BJ (cell line): ENCODE measurements around the gene LIF. TPM values are rescaled to one million over a fixed set of nuclear protein-coding genes. Genes with fewer than 3 reads are reported as not detected.
A peak's percentile ranks its signal among the peaks of the same experiment; 100 is the strongest.

Experiments
- CTCF ChIA-PET: fragments of 350-600 bp; formaldehyde crosslinking; extraction: SDS; loops from one replicate; lab custom pipeline; 2021; ENCODE audit warnings: antibody characterized with exemption, inconsistent platforms; lab: Yijun Ruan, JAX
- POLR2A ChIA-PET: fragments of 300-600 bp; sonication (Branson Sonifier 250); formaldehyde crosslinking; extraction: SDS; loops from one replicate; lab custom pipeline; 2021; ENCODE audit warnings: antibody characterized with exemption; lab: Charles Lee
- DNase-seq: peaks from one replicate; pipeline ENCODE4 v3.0.0-alpha.2; 2011; ENCODE audit warnings: low read depth
- H3K27me3 ChIP-seq: 2 replicates; pipeline ENCODE4 v1.6.0; 2011; ENCODE audit warnings: low read length; ENCODE audit not compliant: control insufficient read depth, insufficient read depth
- H3K36me3 ChIP-seq: 2 replicates; pipeline ENCODE4 v1.5.1; 2011; ENCODE audit warnings: low read length; ENCODE audit not compliant: control insufficient read depth, insufficient read depth
- H3K4me3 ChIP-seq: 2 replicates; pipeline ENCODE4 v1.5.1; 2011; ENCODE audit warnings: low read depth, mild to moderate bottlenecking, control low read depth, low read length
- polyA plus RNA-seq: library from polyadenylated mRNA; depleted of rRNA; stranded (reverse); fragments of >200 nt; gene quantifications from 2 replicates; pipeline ENCODE4 v1.2.3, GENCODE V29; 2011
- TF ChIP-seq, protein P1 (sequence below): IDR thresholded peaks from 2 replicates; pipeline ENCODE4 v1.5.1; 2011; ENCODE audit warnings: low read depth, mild to moderate bottlenecking, control low read depth, inconsistent platforms, low read length, moderate library complexity; ENCODE audit not compliant: insufficient read depth

Gene LIF
- polyA plus RNA-seq, 1 experiment = 5.8 TPM

DNA sequence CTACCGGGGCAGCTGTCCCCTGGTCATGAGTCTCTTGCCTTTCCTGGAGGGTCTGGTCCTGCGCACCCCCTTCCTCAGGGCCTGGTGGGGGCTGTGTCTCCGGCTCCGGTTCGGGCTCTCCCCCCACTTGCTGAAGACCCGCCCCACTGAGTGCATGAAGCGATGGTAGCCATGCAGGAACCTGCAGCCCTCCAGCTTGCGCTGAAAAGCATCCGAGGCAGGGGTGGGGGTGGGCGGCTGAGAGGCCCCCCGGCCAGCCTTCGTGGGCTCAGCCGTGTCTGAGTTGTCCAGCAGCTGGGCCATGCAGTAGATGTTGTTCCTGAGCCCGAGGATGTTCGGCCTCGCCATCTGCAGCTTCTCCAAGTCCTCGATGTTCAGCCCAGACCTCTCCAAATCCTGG is 17.3 kb upstream of the LIF start:
- Histone ChIP-seq H3K36me3 (no peaks in the 10 kb centered on the region; the same call in 1 of the 2 replicates), H3K4me3 (no peak overlapping the region), H3K27me3 (no peaks in the 10 kb centered on the region; the same call in 1 of the 2 replicates)
- TF ChIP-seq, protein P1, sequence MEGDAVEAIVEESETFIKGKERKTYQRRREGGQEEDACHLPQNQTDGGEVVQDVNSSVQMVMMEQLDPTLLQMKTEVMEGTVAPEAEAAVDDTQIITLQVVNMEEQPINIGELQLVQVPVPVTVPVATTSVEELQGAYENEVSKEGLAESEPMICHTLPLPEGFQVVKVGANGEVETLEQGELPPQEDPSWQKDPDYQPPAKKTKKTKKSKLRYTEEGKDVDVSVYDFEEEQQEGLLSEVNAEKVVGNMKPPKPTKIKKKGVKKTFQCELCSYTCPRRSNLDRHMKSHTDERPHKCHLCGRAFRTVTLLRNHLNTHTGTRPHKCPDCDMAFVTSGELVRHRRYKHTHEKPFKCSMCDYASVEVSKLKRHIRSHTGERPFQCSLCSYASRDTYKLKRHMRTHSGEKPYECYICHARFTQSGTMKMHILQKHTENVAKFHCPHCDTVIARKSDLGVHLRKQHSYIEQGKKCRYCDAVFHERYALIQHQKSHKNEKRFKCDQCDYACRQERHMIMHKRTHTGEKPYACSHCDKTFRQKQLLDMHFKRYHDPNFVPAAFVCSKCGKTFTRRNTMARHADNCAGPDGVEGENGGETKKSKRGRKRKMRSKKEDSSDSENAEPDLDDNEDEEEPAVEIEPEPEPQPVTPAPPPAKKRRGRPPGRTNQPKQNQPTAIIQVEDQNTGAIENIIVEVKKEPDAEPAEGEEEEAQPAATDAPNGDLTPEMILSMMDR = no peak
- no peak for DNase-seq
- ChIA-PET CTCF (interaction anchor here (0.6 to 3.8 kb wide), 30 partner anchors 8 to 479 kb away, joined by 3 to 49 read pairs (median 5); partner anchors contain the start of genes CASTOR1, RNF215 and SEC14L2), POLR2A (no interaction called here)

DNA sequence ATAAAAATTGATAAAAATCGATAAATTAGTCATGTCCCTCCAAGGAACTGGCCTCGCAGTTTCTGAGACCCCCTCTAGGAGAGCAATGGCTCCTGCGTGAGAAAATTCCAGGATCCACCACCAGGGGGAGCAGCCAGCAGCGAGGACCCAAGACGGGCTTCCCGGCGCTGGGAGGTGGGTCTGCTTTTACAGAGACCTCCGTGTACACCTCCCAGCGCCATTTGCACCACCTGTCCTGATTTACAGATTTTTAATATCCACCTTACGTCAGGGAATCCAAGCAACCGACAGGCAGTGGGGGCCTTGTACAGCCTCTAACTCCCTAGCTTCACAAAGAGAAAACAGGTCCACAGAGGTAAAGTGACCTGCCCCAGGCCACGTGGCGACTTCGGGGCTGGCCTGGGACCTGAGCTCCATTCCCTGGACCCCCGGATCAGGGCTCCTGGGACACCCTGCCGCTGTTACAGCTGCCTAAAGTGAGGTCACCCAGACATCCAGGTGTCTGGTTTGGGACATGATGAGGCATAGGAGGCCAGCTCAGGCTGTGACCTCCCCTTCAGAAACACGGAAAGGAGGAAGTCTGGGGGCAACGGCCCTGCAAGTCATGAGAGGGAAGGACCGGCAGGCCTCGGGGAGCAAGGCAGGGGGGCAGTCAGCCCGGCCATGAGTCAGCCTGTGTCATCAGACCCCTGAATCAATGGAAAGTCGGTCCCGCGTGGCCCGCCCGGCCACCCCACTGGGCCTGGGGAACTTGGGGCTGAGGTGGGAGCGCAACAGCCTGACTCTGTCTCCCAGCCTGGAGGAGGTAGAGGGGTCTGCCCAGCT is 16.6 kb upstream of the LIF start:
- CTCF ChIA-PET = interaction anchor here (0.7 to 3.8 kb wide), 36 partner anchors 8 to 187 kb away, joined by 3 to 49 read pairs (median 5); partner anchors contain the start of genes CASTOR1, RNF215 and SEC14L2
- TF ChIP-seq, protein P1 = peak; percentile 95
- Histone ChIP-seq H3K27me3 (no peaks in the 10 kb centered on the region; the same call in 1 of the 2 replicates), H3K4me3 (no peak overlapping the region), H3K36me3 (no peaks in the 10 kb centered on the region; the same call in 1 of the 2 replicates)
- DNase-seq = no peak
- POLR2A ChIA-PET = no interaction called here

DNA sequence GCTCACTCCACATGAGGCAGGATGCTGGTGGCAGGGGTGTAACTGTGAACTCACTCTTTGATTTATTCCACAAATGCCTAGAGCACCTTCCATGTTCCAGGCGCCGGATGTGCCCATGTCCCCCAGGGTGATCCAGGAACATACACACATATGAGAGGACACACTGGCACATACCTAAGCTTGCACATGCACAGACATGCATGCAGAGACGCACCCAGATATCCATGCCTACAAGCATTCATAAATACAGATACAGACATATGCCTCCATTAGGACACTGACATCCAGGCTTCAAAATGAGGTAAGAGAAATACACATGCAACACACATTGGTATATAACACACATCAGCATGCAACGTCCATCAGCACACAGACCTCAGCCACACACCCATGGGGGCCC is 15.6 kb upstream of the LIF start:
- CTCF ChIA-PET = interaction anchor here (0.9 to 1.5 kb wide), 6 partner anchors 9 to 164 kb away, joined by 3 to 7 read pairs (median 4); no protein-coding TSS in a partner anchor
- POLR2A ChIA-PET = no interaction called here
- H3K4me3 ChIP-seq = no peak overlapping the region

DNA sequence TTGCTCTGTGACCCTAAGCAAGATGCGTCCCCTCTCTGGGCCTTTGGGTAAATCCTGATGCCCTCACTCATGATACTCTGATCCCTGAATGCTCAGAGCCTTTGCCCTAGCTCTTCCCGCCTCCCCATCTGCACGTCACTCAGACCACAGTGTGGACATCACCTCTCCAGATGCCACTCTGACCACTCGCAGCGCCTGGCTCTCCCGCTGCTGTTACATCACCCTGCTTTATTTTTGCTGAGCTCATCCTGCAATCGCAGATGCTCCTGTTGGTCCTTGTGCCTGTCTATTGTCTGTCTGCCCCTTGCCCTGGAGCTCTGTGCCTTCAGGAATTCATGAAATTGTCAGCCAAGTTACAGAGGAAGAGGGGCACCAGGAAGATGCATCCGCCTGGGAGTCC is 14.6 kb upstream of the LIF start:
- CTCF ChIA-PET = interaction anchor here (0.9 to 2.2 kb wide), 12 partner anchors 10 to 225 kb away, joined by 3 to 15 read pairs (median 3); no protein-coding TSS in a partner anchor
- POLR2A ChIA-PET = interaction anchor here (0.7 kb wide), 1 partner anchor 126 kb away, joined by 3 read pairs; the partner anchor contains the start of gene RNF215
- H3K27me3 ChIP-seq = no peaks in the 10 kb centered on the region; the same call in 1 of the 2 replicates
- H3K4me3 ChIP-seq = no peak overlapping the region
- H3K36me3 ChIP-seq = no peaks in the 10 kb centered on the region
- DNase-seq = no peak
- TF ChIP-seq, protein P1 = no peak

More for the DNA sequence above, 15.6 kb upstream of the LIF start:
- no peaks in the 10 kb centered on the region; the same call in 1 of the 2 replicates for H3K27me3 ChIP-seq
- H3K36me3 ChIP-seq = no peaks in the 10 kb centered on the region
- TF ChIP-seq, protein P1 = no peak
- no peak for DNase-seq

DNA sequence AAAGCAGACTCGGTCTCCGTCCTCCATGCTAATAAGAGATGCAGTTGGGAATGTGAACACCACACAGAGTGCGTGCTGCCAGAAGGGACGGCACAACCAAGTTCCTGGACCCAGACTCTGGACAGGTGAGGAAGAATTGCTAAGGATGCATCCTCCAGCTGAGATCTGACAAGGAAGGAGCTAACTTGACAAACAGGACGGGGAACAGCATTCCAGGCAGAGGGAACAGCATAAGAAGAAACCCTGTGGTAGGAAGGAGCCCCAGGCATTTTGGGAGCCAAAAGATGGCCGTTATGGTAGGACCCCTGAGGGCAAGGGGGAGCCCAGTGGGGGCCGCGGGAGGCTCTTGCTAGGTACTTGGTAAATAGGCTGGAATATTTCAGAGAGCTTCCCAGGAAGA is 14.1 kb upstream of the LIF start:
- H3K4me3 ChIP-seq = no peak overlapping the region
- TF ChIP-seq, protein P1 = no peak
- POLR2A ChIA-PET = interaction anchor here (0.7 kb wide), 1 partner anchor 127 kb away, joined by 3 read pairs; the partner anchor contains the start of gene RNF215
- no peaks in the 10 kb centered on the region for H3K36me3 ChIP-seq
- CTCF ChIA-PET = interaction anchor here (0.9 to 2.2 kb wide), 12 partner anchors 10 to 225 kb away, joined by 3 to 15 read pairs (median 3); no protein-coding TSS in a partner anchor
- no peaks in the 10 kb centered on the region; the same call in 1 of the 2 replicates for H3K27me3 ChIP-seq
- DNase-seq = no peak
